ENCODE results near the gene RTTN.

The RTTN gene

GRCh38 chr18:70227438-70227837, 22.0 kb upstream of the RTTN start:
- Histone ChIP-seq H3K9ac (ENCODE audit: low read depth, low read length, poor library complexity, severe bottlenecking) (no peak overlapping the region), H3K79me2 (ENCODE audit: insufficient read depth, low read length) (no peaks in the 10 kb centered on the region), H3K4me2 (ENCODE audit: low read depth, low read length, poor library complexity, severe bottlenecking) (no peak overlapping the region), H2AFZ (ENCODE audit: low read length) (no peak overlapping the region), H3K36me3 (ENCODE audit: insufficient read depth, low read length) (no peaks in the 10 kb centered on the region), H3K27me3 (ENCODE audit: insufficient read depth, low read length, poor library complexity, severe bottlenecking) (no peaks in the 10 kb centered on the region), H4K20me1 (ENCODE audit: insufficient read depth, low read length, poor library complexity, severe bottlenecking) (no peaks in the 10 kb centered on the region), H3F3A (ENCODE audit: low read depth) (no peaks in the 10 kb centered on the region), H3K4me1 (ENCODE audit: insufficient read depth, low read length, poor library complexity, severe bottlenecking) (no peaks in the 10 kb centered on the region), H3K9me2 (replicated peaks; ENCODE audit: low read depth, low read length) (no peaks in the 10 kb centered on the region), H3K4me3 (ENCODE audit: low read length, poor library complexity, severe bottlenecking) (no peak overlapping the region), H3K9me3 (ENCODE audit: insufficient read depth, low read depth, low read length) (peaks cover 2% of the 10 kb centered on the region; the same call in 1 of the 2 replicates)
- no peak for TF ChIP-seq CTCF (conservative IDR thresholded peaks at IDR 0.05; ENCODE audit: low read length)
- TF ChIP-seq EZH2phosphoT487 (IDR thresholded peaks at IDR 0.05; ENCODE audit: borderline replicate concordance): no peak

- H3K9ac ChIP-seq (ENCODE audit: low read depth, low read length, poor library complexity, severe bottlenecking): no peak overlapping the region
- no peaks in the 10 kb centered on the region for H3K27me3 ChIP-seq (ENCODE audit: insufficient read depth, low read length, poor library complexity, severe bottlenecking)
- no peak overlapping the region for H2AFZ ChIP-seq (ENCODE audit: low read length)
- H3K4me3 ChIP-seq (ENCODE audit: low read length, poor library complexity, severe bottlenecking): no peak overlapping the region
- H3F3A ChIP-seq (ENCODE audit: low read depth): no peaks in the 10 kb centered on the region
- H3K4me2 ChIP-seq (ENCODE audit: low read depth, low read length, poor library complexity, severe bottlenecking): no peak overlapping the region
- H3K4me1 ChIP-seq (ENCODE audit: insufficient read depth, low read length, poor library complexity, severe bottlenecking): no peaks in the 10 kb centered on the region
- H3K36me3 ChIP-seq (ENCODE audit: insufficient read depth, low read length): no peaks in the 10 kb centered on the region
- TF ChIP-seq CTCF (conservative IDR thresholded peaks at IDR 0.05; ENCODE audit: low read length): no peak
- no peaks in the 10 kb centered on the region for H3K9me3 ChIP-seq (ENCODE audit: insufficient read depth, low read depth, low read length)
- no peaks in the 10 kb centered on the region for H4K20me1 ChIP-seq (ENCODE audit: insufficient read depth, low read length, poor library complexity, severe bottlenecking)
- no peaks in the 10 kb centered on the region for H3K79me2 ChIP-seq (ENCODE audit: insufficient read depth, low read length)
- H3K9me2 ChIP-seq (replicated peaks; ENCODE audit: low read depth, low read length): no peaks in the 10 kb centered on the region
These were observed 16.4 kb upstream of the RTTN start for GRCh38 chr18:70221915-70222278.

- Histone ChIP-seq H3K36me3 (ENCODE audit: insufficient read depth, low read length) (no peaks in the 10 kb centered on the region), H4K20me1 (ENCODE audit: insufficient read depth, low read length, poor library complexity, severe bottlenecking) (no peaks in the 10 kb centered on the region), H3K4me2 (ENCODE audit: low read depth, low read length, poor library complexity, severe bottlenecking) (no peak overlapping the region), H3K27me3 (ENCODE audit: insufficient read depth, low read length, poor library complexity, severe bottlenecking) (no peaks in the 10 kb centered on the region), H3F3A (ENCODE audit: low read depth) (no peaks in the 10 kb centered on the region), H3K9me2 (replicated peaks; ENCODE audit: low read depth, low read length) (no peaks in the 10 kb centered on the region), H2AFZ (ENCODE audit: low read length) (no peak overlapping the region), H3K9ac (ENCODE audit: low read depth, low read length, poor library complexity, severe bottlenecking) (no peak overlapping the region), H3K4me3 (ENCODE audit: low read length, poor library complexity, severe bottlenecking) (no peak overlapping the region), H3K79me2 (ENCODE audit: insufficient read depth, low read length) (no peaks in the 10 kb centered on the region), H3K4me1 (ENCODE audit: insufficient read depth, low read length, poor library complexity, severe bottlenecking) (no peaks in the 10 kb centered on the region), H3K9me3 (ENCODE audit: insufficient read depth, low read depth, low read length) (no peaks in the 10 kb centered on the region)
- TF ChIP-seq CTCF (conservative IDR thresholded peaks at IDR 0.05; ENCODE audit: low read length) (no peak), EZH2phosphoT487 (IDR thresholded peaks at IDR 0.05; ENCODE audit: borderline replicate concordance) (no peak)
These were observed 15.8 kb upstream of the RTTN start for GRCh38 chr18:70221156-70221914.
